Type B pancreatic cell (in vitro differentiated cells): ENCODE measurements around the gene CCDC102A. TPM values are rescaled to one million over a fixed set of nuclear protein-coding genes. Genes with fewer than 3 reads are reported as not detected.

Experiments
- DNase-seq: peaks from one replicate; pipeline ENCODE4 v3.0.0; 2021; ENCODE audit warnings: mixed read lengths; ENCODE audit not compliant: unreplicated experiment; ENCODE audit errors: extremely low spot score
- H3K27ac Mint-ChIP-seq: 2 replicates; pipeline ENCODE4 v1.8.0; 2021; ENCODE audit warnings: mild to moderate bottlenecking, mixed read lengths
- H3K27me3 Mint-ChIP-seq: 2 replicates; pipeline ENCODE4 v1.8.0; 2021; ENCODE audit warnings: mixed read lengths
- H3K36me3 Mint-ChIP-seq: 2 replicates; pipeline ENCODE4 v1.8.0; 2021; ENCODE audit warnings: mixed read lengths
- H3K4me1 Mint-ChIP-seq: one replicate; pipeline ENCODE4 v1.8.0; 2021; ENCODE audit warnings: mixed read lengths; ENCODE audit not compliant: unreplicated experiment
- H3K4me3 Mint-ChIP-seq: 2 replicates; pipeline ENCODE4 v1.8.0; 2021; ENCODE audit warnings: mild to moderate bottlenecking, mixed read lengths
- H3K9me3 Mint-ChIP-seq: 2 replicates; pipeline ENCODE4 v1.8.0; 2021; ENCODE audit warnings: mixed read lengths
- CTCF ChIP-seq: fragments of 200-600 bp; sonication (generic); conservative IDR thresholded peaks from 2 replicates; pipeline ENCODE4 v1.5.0; 2021; ENCODE audit warnings: antibody characterized with exemption, mild to moderate bottlenecking
- total RNA-seq: library from RNA; stranded (reverse); gene quantifications from 2 replicates; pipeline ENCODE4 v1.2.1, GENCODE V29; 2021; ENCODE audit warnings: low replicate concordance

CCDC102A gene
- total RNA-seq, 1 donor from 2014 or later = 14.4 TPM

- no peaks in the 10 kb centered on the region for H3K9me3 Mint-ChIP-seq
- H3K4me1 Mint-ChIP-seq = peaks cover 32% of the 10 kb centered on the region
- no peaks in the 10 kb centered on the region for H3K27me3 Mint-ChIP-seq
- H3K27ac Mint-ChIP-seq = no peak overlapping the region
- no peak for TF ChIP-seq CTCF
- H3K36me3 Mint-ChIP-seq = peaks cover 4% of the 10 kb centered on the region
- peak overlapping the region; percentile 68 for H3K4me3 Mint-ChIP-seq
- DNase-seq = no peak
Observed at GRCh38 chr16:57476546-57477410, 59.6 kb downstream of the CCDC102A start.

- H3K27me3 Mint-ChIP-seq = no peaks in the 10 kb centered on the region
- peaks cover 9% of the 10 kb centered on the region for H3K36me3 Mint-ChIP-seq
- H3K27ac Mint-ChIP-seq = no peak overlapping the region
- TF ChIP-seq CTCF = peak; percentile 81
- H3K9me3 Mint-ChIP-seq = no peaks in the 10 kb centered on the region
- H3K4me3 Mint-ChIP-seq = no peak overlapping the region
- H3K4me1 Mint-ChIP-seq = peaks cover 39% of the 10 kb centered on the region
- DNase-seq = no peak
Observed at GRCh38 chr16:57475711-57476339, 60.5 kb downstream of the CCDC102A start.

- Mint-ChIP-seq H3K27me3 (no peaks in the 10 kb centered on the region), H3K4me3 (no peak overlapping the region), H3K36me3 (peaks cover 10% of the 10 kb centered on the region), H3K9me3 (no peaks in the 10 kb centered on the region), H3K4me1 (peaks cover 33% of the 10 kb centered on the region), H3K27ac (no peak overlapping the region)
- no peak for TF ChIP-seq CTCF
- DNase-seq = no peak
Observed at GRCh38 chr16:57474671-57475661, 61.4 kb downstream of the CCDC102A start.

GRCh38 chr16:57473906-57474305 lies 62.5 kb downstream of the CCDC102A start:
- no peak overlapping the region for H3K27ac Mint-ChIP-seq
- peaks cover 26% of the 10 kb centered on the region for H3K4me1 Mint-ChIP-seq
- H3K4me3 Mint-ChIP-seq = no peak overlapping the region
- no peaks in the 10 kb centered on the region for H3K9me3 Mint-ChIP-seq
- no peak for DNase-seq
- no peaks in the 10 kb centered on the region for H3K27me3 Mint-ChIP-seq
- no peak for TF ChIP-seq CTCF
- peaks cover 10% of the 10 kb centered on the region for H3K36me3 Mint-ChIP-seq

GRCh38 chr16:57473176-57473840 lies 63.1 kb downstream of the CCDC102A start:
- Mint-ChIP-seq H3K27me3 (no peaks in the 10 kb centered on the region), H3K4me3 (no peak overlapping the region), H3K9me3 (no peaks in the 10 kb centered on the region), H3K4me1 (peaks cover 20% of the 10 kb centered on the region), H3K36me3 (peaks cover 16% of the 10 kb centered on the region), H3K27ac (no peak overlapping the region)
- no peak for TF ChIP-seq CTCF
- no peak for DNase-seq
